ENCODE results near the gene NR2F1. TPM values are rescaled to one million over a fixed set of nuclear protein-coding genes. Genes with fewer than 3 reads are reported as not detected.

Gene NR2F1
- total RNA-seq, 1 experiment from 2014 or later, result 51.2 TPM

DNA sequence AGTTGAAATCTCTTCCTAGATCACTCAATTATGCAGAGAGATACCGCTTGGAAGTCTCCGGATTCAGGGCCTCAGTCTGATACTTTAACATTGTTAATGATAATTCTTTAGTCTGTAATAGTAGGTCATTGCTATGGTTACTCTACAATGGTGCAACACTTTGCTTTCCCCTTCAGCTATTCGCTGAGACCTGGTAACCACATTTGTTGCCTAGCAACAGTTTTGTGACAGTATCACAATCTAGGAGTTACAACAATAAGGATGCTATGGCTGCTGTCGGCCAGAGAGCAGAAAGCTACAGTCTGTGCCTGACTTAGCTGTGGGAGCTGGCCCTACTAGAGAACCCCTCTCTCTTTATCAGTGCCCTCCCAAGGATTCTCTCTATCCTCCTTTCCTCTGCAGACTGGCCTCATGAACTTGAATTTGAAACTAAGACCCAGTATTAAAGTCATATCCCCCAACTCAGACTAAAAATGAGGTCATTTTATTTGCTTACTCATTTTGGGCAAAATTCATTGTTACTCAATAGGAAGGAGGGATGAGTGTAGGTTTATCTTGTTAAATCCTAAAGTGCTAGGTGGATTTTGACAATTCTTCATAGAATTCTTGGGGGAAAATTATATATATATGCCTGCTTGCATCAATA, 39.3 kb downstream of the NR2F1 start:
- no peak overlapping the region for H3K4me2 ChIP-seq (ENCODE audit: low read length)
- POLR2A ChIA-PET, result no interaction called here
- ATAC-seq, result no peak
- no peaks in the 10 kb centered on the region for H3K9me3 ChIP-seq (ENCODE audit: control insufficient read depth in 1 of 2, insufficient read depth in 1 of 2, low read depth in 1 of 2, low read length in 2 of 2)
- RAD21 ChIA-PET (ENCODE audit: low non-redundant PET in 1 of 2, low total read pairs in 2 of 2, uncharacterized antibody in 2 of 2, unreplicated experiment in 2 of 2), result no interaction called here
- no peaks in the 10 kb centered on the region for H3K9me2 ChIP-seq (ENCODE audit: insufficient read depth)
- no peaks in the 10 kb centered on the region for H3K36me3 ChIP-seq (ENCODE audit: control insufficient read depth in 1 of 2, insufficient read depth in 2 of 2, low read length in 2 of 2)
- no peak overlapping the region for H3K4me3 ChIP-seq (replicated peaks in 1 of 2; ENCODE audit: low read depth in 1 of 2, low read length in 2 of 2)
- peaks cover 0 to 12% of the 10 kb centered on the region in 2 experiments; a peak in 3 of 4 replicates for H3K4me1 ChIP-seq (ENCODE audit: control insufficient read depth in 1 of 2, insufficient read depth in 2 of 2, low read length in 2 of 2)
- intact Hi-C loops (cut with micrococcal nuclease), result no loop called here
- no peaks in the 10 kb centered on the region for H3K79me2 ChIP-seq (ENCODE audit: insufficient read depth, low read length)
- CTCF ChIA-PET, result no interaction called here
- no peak overlapping the region for H2AFZ ChIP-seq (ENCODE audit: low read depth, low read length, poor library complexity, severe bottlenecking)
- H3K9ac ChIP-seq (ENCODE audit: low read length), result no peak overlapping the region
- H4K20me1 ChIP-seq (ENCODE audit: insufficient read depth), result no peaks in the 10 kb centered on the region
- TF ChIP-seq, protein P1, sequence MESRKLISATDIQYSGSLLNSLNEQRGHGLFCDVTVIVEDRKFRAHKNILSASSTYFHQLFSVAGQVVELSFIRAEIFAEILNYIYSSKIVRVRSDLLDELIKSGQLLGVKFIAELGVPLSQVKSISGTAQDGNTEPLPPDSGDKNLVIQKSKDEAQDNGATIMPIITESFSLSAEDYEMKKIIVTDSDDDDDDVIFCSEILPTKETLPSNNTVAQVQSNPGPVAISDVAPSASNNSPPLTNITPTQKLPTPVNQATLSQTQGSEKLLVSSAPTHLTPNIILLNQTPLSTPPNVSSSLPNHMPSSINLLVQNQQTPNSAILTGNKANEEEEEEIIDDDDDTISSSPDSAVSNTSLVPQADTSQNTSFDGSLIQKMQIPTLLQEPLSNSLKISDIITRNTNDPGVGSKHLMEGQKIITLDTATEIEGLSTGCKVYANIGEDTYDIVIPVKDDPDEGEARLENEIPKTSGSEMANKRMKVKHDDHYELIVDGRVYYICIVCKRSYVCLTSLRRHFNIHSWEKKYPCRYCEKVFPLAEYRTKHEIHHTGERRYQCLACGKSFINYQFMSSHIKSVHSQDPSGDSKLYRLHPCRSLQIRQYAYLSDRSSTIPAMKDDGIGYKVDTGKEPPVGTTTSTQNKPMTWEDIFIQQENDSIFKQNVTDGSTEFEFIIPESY (IDR thresholded peaks at IDR 0.05; ENCODE audit: extremely low read depth, insufficient replicate concordance, low read length), result no peak
- TF ChIP-seq ELF1 (IDR thresholded peaks at IDR 0.05; ENCODE audit: borderline replicate concordance, low read depth) (no peak), YY1 (IDR thresholded peaks at IDR 0.05; ENCODE audit: extremely low read depth, insufficient replicate concordance, low read depth, low read length) (no peak), ZFX (IDR thresholded peaks at IDR 0.05) (no peak), CBX3 (IDR thresholded peaks at IDR 0.05; ENCODE audit: low read depth) (no peak), SRF (IDR thresholded peaks at IDR 0.05; ENCODE audit: low read depth) (no peak), RAD21 (IDR thresholded peaks at IDR 0.05; ENCODE audit: low read depth) (no peak), REST (IDR thresholded peaks at IDR 0.05; ENCODE audit: low read depth) (no peak), EZH2 (IDR thresholded peaks at IDR 0.05) (no peak)
- TF ChIP-seq, protein P2, sequence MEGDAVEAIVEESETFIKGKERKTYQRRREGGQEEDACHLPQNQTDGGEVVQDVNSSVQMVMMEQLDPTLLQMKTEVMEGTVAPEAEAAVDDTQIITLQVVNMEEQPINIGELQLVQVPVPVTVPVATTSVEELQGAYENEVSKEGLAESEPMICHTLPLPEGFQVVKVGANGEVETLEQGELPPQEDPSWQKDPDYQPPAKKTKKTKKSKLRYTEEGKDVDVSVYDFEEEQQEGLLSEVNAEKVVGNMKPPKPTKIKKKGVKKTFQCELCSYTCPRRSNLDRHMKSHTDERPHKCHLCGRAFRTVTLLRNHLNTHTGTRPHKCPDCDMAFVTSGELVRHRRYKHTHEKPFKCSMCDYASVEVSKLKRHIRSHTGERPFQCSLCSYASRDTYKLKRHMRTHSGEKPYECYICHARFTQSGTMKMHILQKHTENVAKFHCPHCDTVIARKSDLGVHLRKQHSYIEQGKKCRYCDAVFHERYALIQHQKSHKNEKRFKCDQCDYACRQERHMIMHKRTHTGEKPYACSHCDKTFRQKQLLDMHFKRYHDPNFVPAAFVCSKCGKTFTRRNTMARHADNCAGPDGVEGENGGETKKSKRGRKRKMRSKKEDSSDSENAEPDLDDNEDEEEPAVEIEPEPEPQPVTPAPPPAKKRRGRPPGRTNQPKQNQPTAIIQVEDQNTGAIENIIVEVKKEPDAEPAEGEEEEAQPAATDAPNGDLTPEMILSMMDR (IDR thresholded peaks at IDR 0.05 in 2 of 3, conservative IDR thresholded peaks at IDR 0.05 in 1 of 3; ENCODE audit: borderline replicate concordance in 1 of 3, insufficient read depth in 1 of 3, low read depth in 2 of 3, low read length in 2 of 3), result no peak
- BruUV-seq (replicated peaks), result no TSS peak
- no peak overlapping the region for H3K27ac ChIP-seq (ENCODE audit: low read depth, low read length)
- DNase-seq (ENCODE audit: low read depth, low spot score), result no peak
- H3K27me3 ChIP-seq (ENCODE audit: insufficient read depth, low read length), result no peaks in the 10 kb centered on the region

Measured in HCT116 (cell line).